ENCODE results near the gene SERAC1.
A peak's percentile ranks its signal among the peaks of the same experiment; 100 is the strongest.

The SERAC1 gene

DNA sequence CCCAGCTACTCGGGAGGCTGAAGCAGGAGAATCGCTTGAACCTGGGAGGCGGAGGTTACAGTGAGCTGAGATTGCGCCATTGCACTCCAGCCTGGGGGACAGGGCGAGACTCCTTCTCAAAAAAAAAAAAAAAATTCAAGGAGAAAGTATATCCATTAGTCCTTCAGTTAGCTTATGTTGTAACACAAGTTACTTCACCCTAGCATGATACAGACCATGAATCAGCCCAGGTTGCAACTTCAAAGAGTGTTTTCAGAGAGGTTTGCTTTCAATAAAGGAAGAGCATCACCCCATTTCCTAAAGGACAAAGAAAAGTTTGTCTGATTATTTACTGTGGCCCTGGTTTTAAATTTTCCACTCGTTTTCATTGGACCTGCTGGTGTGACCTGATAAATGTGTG is 73.0 kb downstream of the SERAC1 start:
- TF ChIP-seq, protein P1, sequence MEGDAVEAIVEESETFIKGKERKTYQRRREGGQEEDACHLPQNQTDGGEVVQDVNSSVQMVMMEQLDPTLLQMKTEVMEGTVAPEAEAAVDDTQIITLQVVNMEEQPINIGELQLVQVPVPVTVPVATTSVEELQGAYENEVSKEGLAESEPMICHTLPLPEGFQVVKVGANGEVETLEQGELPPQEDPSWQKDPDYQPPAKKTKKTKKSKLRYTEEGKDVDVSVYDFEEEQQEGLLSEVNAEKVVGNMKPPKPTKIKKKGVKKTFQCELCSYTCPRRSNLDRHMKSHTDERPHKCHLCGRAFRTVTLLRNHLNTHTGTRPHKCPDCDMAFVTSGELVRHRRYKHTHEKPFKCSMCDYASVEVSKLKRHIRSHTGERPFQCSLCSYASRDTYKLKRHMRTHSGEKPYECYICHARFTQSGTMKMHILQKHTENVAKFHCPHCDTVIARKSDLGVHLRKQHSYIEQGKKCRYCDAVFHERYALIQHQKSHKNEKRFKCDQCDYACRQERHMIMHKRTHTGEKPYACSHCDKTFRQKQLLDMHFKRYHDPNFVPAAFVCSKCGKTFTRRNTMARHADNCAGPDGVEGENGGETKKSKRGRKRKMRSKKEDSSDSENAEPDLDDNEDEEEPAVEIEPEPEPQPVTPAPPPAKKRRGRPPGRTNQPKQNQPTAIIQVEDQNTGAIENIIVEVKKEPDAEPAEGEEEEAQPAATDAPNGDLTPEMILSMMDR (IDR thresholded peaks at IDR 0.05; ENCODE audit: extremely low read depth, insufficient read depth, missing control alignments) = no peak
- in situ Hi-C loops (cut with MboI; ENCODE audit: low pct_unique_long_range_greater_than_20kb, low sequenced_read_pairs, unreplicated experiment) = no loop called here
- DNase-seq (ENCODE audit: low spot score) = no peak

- TF ChIP-seq, protein P1 (IDR thresholded peaks at IDR 0.05; ENCODE audit: extremely low read depth, insufficient read depth, missing control alignments) = no peak
- DNase-seq (ENCODE audit: low spot score) = no peak
- in situ Hi-C loops (cut with MboI; ENCODE audit: low pct_unique_long_range_greater_than_20kb, low sequenced_read_pairs, unreplicated experiment) = no loop called here
Measured at GRCh38 chr6:158092806-158093205, 75.3 kb downstream of the SERAC1 start.

- DNase-seq (ENCODE audit: low spot score) = no peak
- in situ Hi-C loops (cut with MboI; ENCODE audit: low pct_unique_long_range_greater_than_20kb, low sequenced_read_pairs, unreplicated experiment) = no loop called here
- TF ChIP-seq, protein P1 (IDR thresholded peaks at IDR 0.05; ENCODE audit: extremely low read depth, insufficient read depth, missing control alignments) = no peak
Measured at GRCh38 chr6:158087224-158087867, 80.7 kb downstream of the SERAC1 start.

DNA sequence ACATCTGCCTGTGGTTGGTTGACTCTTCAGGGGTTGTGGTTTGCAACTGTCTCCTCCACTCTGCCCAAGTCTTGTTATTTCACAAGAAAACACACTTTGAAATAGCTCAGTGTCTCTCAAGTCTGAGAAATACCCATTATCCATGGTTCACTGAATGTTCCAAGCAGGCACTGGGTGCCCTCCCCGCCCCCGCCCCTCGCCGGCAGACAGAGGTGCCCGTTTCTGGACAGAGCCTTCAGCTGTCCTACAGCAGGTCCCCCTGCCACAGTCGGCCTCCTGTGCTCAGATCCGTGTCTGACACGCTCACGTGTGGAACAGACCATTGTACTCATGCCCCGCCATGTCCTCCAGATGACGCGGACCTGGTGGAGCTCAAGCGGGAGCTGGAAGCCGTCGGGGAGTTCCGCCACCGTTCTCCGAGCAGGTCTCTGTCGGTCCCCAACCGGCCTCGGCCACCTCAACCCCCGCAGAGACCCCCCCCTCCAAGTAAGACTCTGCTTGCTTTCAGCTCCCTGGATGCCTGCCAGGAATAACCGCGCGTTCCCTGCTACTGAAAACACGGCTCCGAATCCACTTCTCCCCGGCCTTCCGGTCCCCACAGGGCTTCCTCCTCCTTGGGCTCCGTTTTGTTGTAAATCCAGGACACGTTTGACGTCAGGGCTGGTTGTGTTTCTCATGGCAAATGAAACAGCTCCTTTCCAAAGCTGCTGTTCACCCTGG is 81.4 kb downstream of the SERAC1 start:
- TF ChIP-seq, protein P1 (IDR thresholded peaks at IDR 0.05; ENCODE audit: extremely low read depth, insufficient read depth, missing control alignments) = no peak
- in situ Hi-C loops (cut with MboI; ENCODE audit: low pct_unique_long_range_greater_than_20kb, low sequenced_read_pairs, unreplicated experiment) = no loop called here
- peak; percentile 53 for DNase-seq (ENCODE audit: low spot score)

DNA sequence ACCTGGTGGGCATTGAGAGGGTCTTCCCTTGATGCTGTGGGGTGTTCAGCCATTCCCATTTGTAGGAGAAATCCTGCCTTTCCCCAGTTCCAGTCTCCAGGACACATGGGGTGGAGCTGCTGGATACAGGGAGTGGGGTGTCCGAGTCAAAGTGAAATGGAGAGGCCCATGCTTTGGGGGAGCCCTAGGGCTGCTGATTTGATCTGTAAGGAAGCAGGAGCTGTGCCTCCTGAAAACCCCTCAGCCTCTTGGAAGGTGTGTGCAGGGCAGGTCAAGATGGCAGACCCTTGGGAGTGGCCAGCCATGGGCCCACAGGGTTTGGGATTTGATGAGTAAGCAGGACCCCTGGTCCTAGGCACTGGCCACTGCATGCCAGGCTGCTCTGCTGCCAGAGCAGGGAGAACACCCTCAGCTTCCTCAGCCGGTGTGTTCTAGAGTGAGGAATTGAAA is 82.0 kb downstream of the SERAC1 start:
- in situ Hi-C loops (cut with MboI; ENCODE audit: low pct_unique_long_range_greater_than_20kb, low sequenced_read_pairs, unreplicated experiment) = no loop called here
- peak; percentile 5 for DNase-seq (ENCODE audit: low spot score)

GRCh38 chr6:158085261-158086053 is 82.6 kb downstream of the SERAC1 start:
- TF ChIP-seq, protein P1 (IDR thresholded peaks at IDR 0.05; ENCODE audit: extremely low read depth, insufficient read depth, missing control alignments) = no peak
- DNase-seq (ENCODE audit: low spot score) = no peak
- in situ Hi-C loops (cut with MboI; ENCODE audit: low pct_unique_long_range_greater_than_20kb, low sequenced_read_pairs, unreplicated experiment) = no loop called here

More for the DNA sequence above, 82.0 kb downstream of the SERAC1 start:
- TF ChIP-seq, protein P1 (IDR thresholded peaks at IDR 0.05; ENCODE audit: extremely low read depth, insufficient read depth, missing control alignments) = no peak

Measured in GM13977 (cell line).